Right atrium auricular region (tissue), 2 donors: Measurements from ENCODE around the gene ADD1. TPM values are rescaled to one million over a fixed set of nuclear protein-coding genes. Genes with fewer than 3 reads are reported as not detected.

Source experiments
- DNase-seq: peaks from one replicate; pipeline ENCODE4 v3.0.0-alpha.2; 2019; ENCODE audit warnings: low spot score
- H3K27ac ChIP-seq, 2 donors: fragments of 200-600 bp; sonication (generic); 1 replicate in 1 of 2; 2 replicates in 1 of 2; pipeline ENCODE4 v1.5.1; 2016 to 2019
- H3K27me3 ChIP-seq, 2 donors: fragments of 200-600 bp; sonication (generic); one replicate each; pipeline versions ENCODE4 v1.5.1 to v1.6.0; 2017 to 2019
- H3K36me3 ChIP-seq: fragments of 200-600 bp; sonication (generic); one replicate; pipeline ENCODE4 v1.5.1; 2016
- H3K4me1 ChIP-seq, 2 donors: fragments of 200-600 bp; sonication (generic); one replicate each; pipeline versions ENCODE4 v1.5.1 to v1.6.0; 2017 to 2019
- H3K4me3 ChIP-seq, 2 donors: fragments of 200-600 bp; sonication (generic); 1 replicate in 1 of 2; 2 replicates in 1 of 2; pipeline ENCODE4 v1.5.1; 2017 to 2019; ENCODE audit warnings: mild to moderate bottlenecking in 1 of 2, moderate library complexity in 1 of 2
- H3K9me3 ChIP-seq, 2 donors: fragments of 200-600 bp; sonication (generic); one replicate each; pipeline ENCODE4 v1.5.1; 2019
- CTCF ChIP-seq, 2 donors: fragments of 200-600 bp; sonication (generic); IDR thresholded peaks; one replicate each; pipeline ENCODE4 v1.5.1; 2019; ENCODE audit warnings: antibody characterized with exemption in 2 of 2
- total RNA-seq, 2 donors: library from RNA; depleted of rRNA; stranded (reverse); fragments of >200 nt; gene quantifications; one replicate each; pipeline ENCODE4 v1.1.0, GENCODE V29; 2016

The ADD1 gene
- total RNA-seq, 2 donors from 2014 or later, result 171 to 196 TPM

- Histone ChIP-seq H3K9me3 (no peaks in the 10 kb centered on the region), H3K36me3 (no peaks in the 10 kb centered on the region), H3K27ac (peak overlapping the region; percentile 82 to 89), H3K4me3 (peak overlapping the region; percentile 83 to 88), H3K4me1 (peaks cover 0 to 29% of the 10 kb centered on the region in 2 donors), H3K27me3 (no peaks in the 10 kb centered on the region)
- DNase-seq, result no peak
- no peak for TF ChIP-seq CTCF (IDR thresholded peaks at IDR 0.05)
Observed at GRCh38 chr4:2963966-2964471, 120.4 kb downstream of the ADD1 start.

DNA sequence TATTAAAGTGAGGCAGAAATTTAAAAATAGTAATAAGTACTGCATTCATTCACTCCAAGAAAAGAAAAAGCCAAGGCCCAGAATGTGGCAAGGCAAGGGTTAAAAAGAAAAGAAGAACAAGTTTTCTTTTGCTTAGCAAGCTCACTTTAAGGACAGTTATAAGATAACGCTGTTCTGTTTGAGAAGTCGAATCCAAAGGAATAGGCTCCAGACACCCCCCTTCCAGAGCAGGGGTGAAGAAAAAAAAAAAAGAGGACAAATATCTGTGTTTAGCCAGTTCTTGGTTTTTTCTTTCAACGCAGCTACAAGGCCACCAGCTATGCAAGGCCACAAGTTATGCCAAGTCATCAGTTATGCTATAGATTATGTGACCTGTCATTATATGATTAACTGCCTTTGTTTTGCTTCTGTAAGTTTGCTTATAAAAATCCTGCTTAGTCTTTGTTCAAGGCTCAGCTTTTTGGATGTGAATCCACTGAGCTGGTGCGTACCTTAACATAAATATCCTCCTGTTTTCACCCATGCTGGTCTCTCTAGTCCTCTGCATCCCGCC is 121.1 kb downstream of the ADD1 start:
- H3K27ac ChIP-seq, result peak overlapping the region in 1 of 2 donors; percentile 82
- DNase-seq, result no peak
- H3K36me3 ChIP-seq, result no peaks in the 10 kb centered on the region
- no peaks in the 10 kb centered on the region for H3K27me3 ChIP-seq
- H3K4me1 ChIP-seq, result peaks cover 0 to 29% of the 10 kb centered on the region in 2 donors
- H3K4me3 ChIP-seq, result peak overlapping the region in 1 of 2 donors; percentile 83
- H3K9me3 ChIP-seq, result no peaks in the 10 kb centered on the region
- no peak for TF ChIP-seq CTCF (IDR thresholded peaks at IDR 0.05)

DNA sequence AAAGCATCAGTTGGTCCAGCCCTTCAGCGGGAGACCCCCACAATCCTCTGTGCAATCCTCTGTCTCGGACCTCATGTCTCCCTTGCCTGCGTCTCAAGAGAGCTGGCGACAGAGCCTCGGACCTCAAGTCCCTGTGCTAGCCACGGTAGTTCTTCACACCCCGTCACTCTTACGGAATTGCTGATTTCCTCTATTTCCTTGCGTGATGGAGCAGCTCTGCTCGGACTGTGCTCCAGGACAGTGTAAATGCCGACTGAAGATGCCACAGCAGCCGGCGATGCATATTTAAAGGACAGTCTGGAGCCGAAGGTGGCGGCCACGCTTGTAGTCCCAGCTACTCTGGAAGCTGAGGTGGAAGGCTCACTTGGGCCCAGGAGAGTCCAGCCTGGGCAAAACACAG is 121.6 kb downstream of the ADD1 start:
- no peaks in the 10 kb centered on the region for H3K27me3 ChIP-seq
- no peak for TF ChIP-seq CTCF (IDR thresholded peaks at IDR 0.05)
- H3K9me3 ChIP-seq, result no peaks in the 10 kb centered on the region
- no peak overlapping the region for H3K27ac ChIP-seq
- no peak overlapping the region for H3K4me3 ChIP-seq
- peaks cover 0 to 29% of the 10 kb centered on the region in 2 donors for H3K4me1 ChIP-seq
- no peaks in the 10 kb centered on the region for H3K36me3 ChIP-seq
- no peak for DNase-seq

DNA sequence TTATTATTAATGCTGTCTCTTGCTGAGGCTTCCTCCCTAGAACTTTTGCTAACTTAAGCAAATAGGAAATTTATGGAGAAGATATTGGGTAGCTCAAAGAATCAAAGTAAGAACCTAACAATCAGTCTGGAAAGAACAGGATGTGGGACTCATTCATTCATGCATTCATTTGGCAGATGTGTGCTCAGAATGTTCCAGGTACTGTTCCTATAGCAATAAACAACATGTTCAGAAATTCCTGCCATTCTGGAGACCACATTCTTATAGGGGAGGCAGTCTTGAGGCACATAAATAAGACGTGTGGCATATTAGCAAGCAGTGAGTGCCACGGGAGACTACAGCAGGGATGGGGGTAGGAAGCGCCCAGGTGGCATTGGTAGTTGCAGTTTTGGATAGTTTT is 124.7 kb downstream of the ADD1 start:
- no peaks in the 10 kb centered on the region for H3K9me3 ChIP-seq
- H3K4me3 ChIP-seq, result no peak overlapping the region
- no peak for DNase-seq
- no peak overlapping the region for H3K27ac ChIP-seq
- H3K36me3 ChIP-seq, result no peaks in the 10 kb centered on the region
- peaks cover 0 to 14% of the 10 kb centered on the region in 2 donors for H3K4me1 ChIP-seq
- H3K27me3 ChIP-seq, result no peaks in the 10 kb centered on the region
- no peak for TF ChIP-seq CTCF (IDR thresholded peaks at IDR 0.05)

GRCh38 chr4:2971275-2971674 is 127.6 kb downstream of the ADD1 start:
- H3K4me1 ChIP-seq, result no peaks in the 10 kb centered on the region
- H3K36me3 ChIP-seq, result no peaks in the 10 kb centered on the region
- H3K27ac ChIP-seq, result no peak overlapping the region
- DNase-seq, result no peak
- no peaks in the 10 kb centered on the region for H3K9me3 ChIP-seq
- no peak overlapping the region for H3K4me3 ChIP-seq
- H3K27me3 ChIP-seq, result no peaks in the 10 kb centered on the region
- no peak for TF ChIP-seq CTCF (IDR thresholded peaks at IDR 0.05)
